C4-2B (cell line): ENCODE results near the gene PDCD7.
A peak's percentile ranks its signal among the peaks of the same experiment; 100 is the strongest.

Experiments
- H3K27ac ChIP-seq: fragments of 450-650 bp; 2 replicates; pipeline ENCODE4 v1.5.1; 2017
- ZFX ChIP-seq: fragments of 450-650 bp; IDR thresholded peaks from 2 replicates; pipeline ENCODE4 v1.6.1; 2017
- TF ChIP-seq, protein P1 (sequence below): fragments of 450-650 bp; conservative IDR thresholded peaks from 2 replicates; pipeline ENCODE4 v1.5.1; 2017; ENCODE audit warnings: mild to moderate bottlenecking

The PDCD7 gene

DNA sequence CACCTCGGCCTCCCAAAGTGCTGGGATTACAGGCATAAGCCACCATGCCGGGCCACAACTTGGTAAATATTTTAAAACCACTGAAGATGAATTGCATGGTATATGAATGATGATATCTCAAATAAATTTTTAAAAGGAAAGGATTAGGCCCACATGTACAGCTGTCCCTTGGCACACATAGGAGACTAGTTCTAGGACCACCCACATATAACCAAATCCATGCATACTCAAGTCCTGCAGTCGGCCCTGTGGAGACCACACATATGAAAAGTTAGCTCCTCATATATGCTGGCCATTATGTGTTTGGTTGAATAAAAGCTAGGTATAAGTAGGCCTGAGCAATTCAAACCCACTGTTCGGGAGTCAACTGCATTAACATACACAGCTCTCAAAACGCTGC is 40.9 kb upstream of the PDCD7 start:
- H3K27ac ChIP-seq = no peak overlapping the region
- TF ChIP-seq, protein P1, sequence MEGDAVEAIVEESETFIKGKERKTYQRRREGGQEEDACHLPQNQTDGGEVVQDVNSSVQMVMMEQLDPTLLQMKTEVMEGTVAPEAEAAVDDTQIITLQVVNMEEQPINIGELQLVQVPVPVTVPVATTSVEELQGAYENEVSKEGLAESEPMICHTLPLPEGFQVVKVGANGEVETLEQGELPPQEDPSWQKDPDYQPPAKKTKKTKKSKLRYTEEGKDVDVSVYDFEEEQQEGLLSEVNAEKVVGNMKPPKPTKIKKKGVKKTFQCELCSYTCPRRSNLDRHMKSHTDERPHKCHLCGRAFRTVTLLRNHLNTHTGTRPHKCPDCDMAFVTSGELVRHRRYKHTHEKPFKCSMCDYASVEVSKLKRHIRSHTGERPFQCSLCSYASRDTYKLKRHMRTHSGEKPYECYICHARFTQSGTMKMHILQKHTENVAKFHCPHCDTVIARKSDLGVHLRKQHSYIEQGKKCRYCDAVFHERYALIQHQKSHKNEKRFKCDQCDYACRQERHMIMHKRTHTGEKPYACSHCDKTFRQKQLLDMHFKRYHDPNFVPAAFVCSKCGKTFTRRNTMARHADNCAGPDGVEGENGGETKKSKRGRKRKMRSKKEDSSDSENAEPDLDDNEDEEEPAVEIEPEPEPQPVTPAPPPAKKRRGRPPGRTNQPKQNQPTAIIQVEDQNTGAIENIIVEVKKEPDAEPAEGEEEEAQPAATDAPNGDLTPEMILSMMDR = no peak
- TF ChIP-seq ZFX = no peak

DNA sequence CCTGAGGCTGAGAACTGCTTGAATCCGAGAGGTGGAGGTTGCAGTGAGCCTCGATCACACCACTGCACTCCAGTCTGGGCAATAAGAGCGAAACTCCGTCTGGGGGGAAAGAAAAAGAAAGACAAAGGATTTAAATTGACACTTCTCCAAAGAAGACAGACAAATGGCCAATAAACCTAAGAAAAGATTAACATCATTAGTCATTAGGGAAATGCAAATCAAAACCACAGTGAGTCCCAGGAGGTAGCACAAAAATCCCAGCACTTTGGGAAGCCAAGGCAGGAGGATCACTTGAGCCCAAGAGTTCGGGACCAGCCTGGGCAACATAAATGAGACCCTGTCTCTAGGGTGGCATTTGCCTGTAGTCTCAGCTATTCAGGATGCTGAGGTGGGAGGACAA is 38.9 kb upstream of the PDCD7 start:
- no peak for TF ChIP-seq ZFX
- TF ChIP-seq, protein P1 = no peak
- H3K27ac ChIP-seq = no peak overlapping the region

DNA sequence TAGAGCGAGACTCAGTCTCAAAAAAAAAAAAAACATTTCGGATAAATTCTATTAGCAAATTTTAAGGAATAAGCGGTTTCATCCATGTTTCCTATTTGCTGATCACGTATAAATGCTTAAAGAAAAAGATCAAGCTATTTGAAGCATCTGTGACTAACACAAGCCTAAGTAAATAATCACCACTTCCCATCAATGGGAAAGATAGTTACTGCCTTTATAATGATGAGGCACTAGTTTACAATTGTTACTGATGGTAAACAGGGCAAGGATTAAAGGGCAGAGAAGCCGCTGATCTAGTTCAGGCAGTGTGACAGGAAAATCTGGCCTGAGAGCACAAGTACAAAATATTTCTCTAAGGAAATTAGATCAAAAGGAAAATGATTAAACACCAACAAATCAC is 37.8 kb upstream of the PDCD7 start:
- H3K27ac ChIP-seq = peak overlapping the region; percentile 9; the same call in 1 of the 2 replicates
- TF ChIP-seq, protein P1 = no peak

DNA sequence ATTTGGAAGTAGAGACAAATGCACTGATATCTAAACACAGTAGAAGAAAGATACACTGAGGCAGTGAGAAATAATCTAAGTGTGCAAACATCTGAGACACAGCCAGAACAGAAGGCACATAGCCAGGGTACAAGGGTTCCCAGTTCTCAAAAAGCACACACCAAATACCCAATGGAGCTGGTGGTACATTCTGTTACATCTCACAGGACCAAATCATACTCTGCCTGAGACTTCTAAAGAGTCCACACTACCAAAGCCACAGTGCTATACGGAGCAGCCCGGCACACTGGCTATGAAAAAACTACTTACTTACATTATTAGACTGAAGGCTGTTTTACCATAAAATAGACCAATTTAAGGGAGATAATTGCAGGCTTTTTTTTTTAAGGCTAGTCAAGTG is 32.3 kb upstream of the PDCD7 start:
- H3K27ac ChIP-seq = no peak overlapping the region
- no peak for TF ChIP-seq ZFX
- TF ChIP-seq, protein P1 = no peak

DNA sequence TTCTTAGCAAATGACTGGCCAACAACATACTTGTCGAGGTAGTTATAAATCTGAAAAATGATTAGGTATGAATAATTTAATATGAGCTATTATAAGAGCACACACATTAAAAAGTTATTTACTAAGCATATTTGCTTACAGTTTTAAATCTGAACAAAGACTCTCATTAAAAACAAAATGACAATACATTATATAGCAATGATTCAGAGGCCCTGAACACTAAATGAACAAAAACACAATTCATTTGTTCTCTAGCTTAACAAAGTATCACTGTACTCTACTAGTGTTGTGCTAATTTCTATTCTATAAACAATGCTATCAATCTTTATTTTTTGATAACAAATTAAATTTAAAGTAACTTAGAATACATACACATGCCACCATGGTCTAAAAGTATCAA is 30.5 kb upstream of the PDCD7 start:
- no peak overlapping the region for H3K27ac ChIP-seq
- TF ChIP-seq, protein P1 = no peak
- no peak for TF ChIP-seq ZFX

DNA sequence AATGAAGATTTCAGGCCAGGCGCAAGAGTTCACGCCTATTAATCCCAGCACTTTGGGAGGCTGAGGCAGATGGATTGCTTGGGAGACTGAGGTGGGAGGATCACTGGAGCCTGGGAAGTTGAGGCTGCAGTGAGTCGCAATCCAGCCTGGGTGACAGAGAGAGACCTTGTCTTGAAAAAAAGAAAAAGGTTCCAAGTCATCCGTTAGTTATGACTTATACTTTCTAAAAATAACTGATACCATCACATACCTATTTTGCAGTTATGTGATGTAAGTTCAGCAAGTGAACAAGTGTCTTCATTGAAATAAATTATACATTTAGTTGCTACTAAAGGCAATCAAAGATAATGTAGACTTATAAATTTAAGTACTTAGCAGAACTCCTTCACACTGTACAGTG is 29.4 kb upstream of the PDCD7 start:
- no peak overlapping the region for H3K27ac ChIP-seq
- no peak for TF ChIP-seq ZFX
- TF ChIP-seq, protein P1 = no peak

DNA sequence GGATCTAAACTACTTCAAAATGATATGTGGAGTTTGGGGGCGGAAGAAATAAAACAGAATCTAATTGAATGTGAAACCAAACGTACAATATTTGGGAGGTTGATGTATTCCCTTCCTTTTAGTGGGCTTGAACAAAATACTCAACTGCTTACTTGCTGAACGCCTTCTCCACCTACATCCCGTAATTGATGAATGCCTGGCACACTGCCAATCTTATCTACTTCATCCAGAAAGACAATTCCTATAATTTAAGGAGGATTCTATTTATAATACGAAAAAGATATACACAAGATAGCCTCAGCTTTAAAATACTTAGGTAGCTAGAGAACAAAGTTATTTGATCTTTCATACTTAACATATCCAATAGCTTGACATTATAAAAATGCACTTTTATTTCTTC is 23.1 kb upstream of the PDCD7 start:
- no peak for TF ChIP-seq ZFX

DNA sequence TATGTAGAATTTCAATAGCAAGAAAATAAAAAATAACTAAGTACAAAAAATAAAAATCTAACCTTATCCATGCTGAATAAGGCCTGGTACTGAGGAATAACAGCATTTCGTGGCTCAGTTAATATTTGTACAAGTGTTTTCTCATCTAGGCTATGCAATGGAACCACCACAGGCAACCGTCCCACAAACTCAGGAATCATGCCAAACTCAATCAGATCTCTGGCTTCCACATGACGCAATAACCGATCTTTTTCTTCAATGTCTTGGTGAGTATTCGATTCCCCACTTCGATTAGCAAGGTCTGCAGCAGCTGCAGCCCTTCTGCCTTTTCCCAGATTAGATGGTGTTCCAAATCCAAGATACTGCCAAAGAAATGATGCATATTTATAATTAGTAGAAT is 21.1 kb upstream of the PDCD7 start:
- TF ChIP-seq ZFX = no peak
- TF ChIP-seq, protein P1 = no peak
- H3K27ac ChIP-seq = no peak overlapping the region

More for the DNA sequence above, 23.1 kb upstream of the PDCD7 start:
- H3K27ac ChIP-seq = no peak overlapping the region
